ENCODE results near the gene PRDM2.

PRDM2 gene

GRCh38 chr1:13871886-13872285 is 171.9 kb downstream of the PRDM2 start:
- no peaks in the 10 kb centered on the region for H3K9me3 Mint-ChIP-seq
- H3K4me3 Mint-ChIP-seq: no peak overlapping the region
- ATAC-seq (no peak), DNase-seq (ENCODE audit: low spot score in 2 of 2) (no peak)
- no peaks in the 10 kb centered on the region for H3K36me3 Mint-ChIP-seq
- H3K4me1 Mint-ChIP-seq: no peaks in the 10 kb centered on the region
- no peak overlapping the region for H3K27ac Mint-ChIP-seq

GRCh38 chr1:13873032-13873431 is 173.0 kb downstream of the PRDM2 start:
- no peak for ATAC-seq
- no peak overlapping the region for H3K27ac Mint-ChIP-seq
- H3K36me3 Mint-ChIP-seq: no peaks in the 10 kb centered on the region
- no peak overlapping the region for H3K4me3 Mint-ChIP-seq
- H3K4me1 Mint-ChIP-seq: no peaks in the 10 kb centered on the region
- DNase-seq (ENCODE audit: low spot score in 2 of 2): no peak
- no peaks in the 10 kb centered on the region for H3K9me3 Mint-ChIP-seq
